ENCODE results near the gene DLGAP3.

The DLGAP3 gene

GRCh38 chr1:34928699-34929496, 552 bp downstream of the DLGAP3 start:
- FAIRE-seq: no peak

- FAIRE-seq: no peak
Observed at GRCh38 chr1:34928066-34928696, 1.3 kb downstream of the DLGAP3 start.

- FAIRE-seq: no peak
Observed at GRCh38 chr1:34927316-34927715, 2.1 kb downstream of the DLGAP3 start.

- FAIRE-seq: no peak
Observed at GRCh38 chr1:34926894-34927293, 2.6 kb downstream of the DLGAP3 start.

GRCh38 chr1:34926156-34926555, 3.3 kb downstream of the DLGAP3 start:
- FAIRE-seq: no peak

- no peak for FAIRE-seq
Observed at GRCh38 chr1:34925730-34926129, 3.7 kb downstream of the DLGAP3 start.

- no peak for FAIRE-seq
Observed at GRCh38 chr1:34924759-34925555, 4.5 kb downstream of the DLGAP3 start.

- no peak for FAIRE-seq
Observed at GRCh38 chr1:34923490-34923889, 6.0 kb downstream of the DLGAP3 start.

- FAIRE-seq: no peak
Observed at GRCh38 chr1:34918977-34919561, 10.4 kb downstream of the DLGAP3 start.

- FAIRE-seq: no peak
Observed at GRCh38 chr1:34918386-34918976, 11.0 kb downstream of the DLGAP3 start.

- no peak for FAIRE-seq
Observed at GRCh38 chr1:34917017-34917416, 12.4 kb downstream of the DLGAP3 start.

GRCh38 chr1:34916104-34916503, 13.3 kb downstream of the DLGAP3 start:
- FAIRE-seq: no peak

- no peak for FAIRE-seq
Observed at GRCh38 chr1:34915521-34915920, 13.9 kb downstream of the DLGAP3 start.

GRCh38 chr1:34914958-34915357, 14.5 kb downstream of the DLGAP3 start:
- no peak for FAIRE-seq

- no peak for FAIRE-seq
Observed at GRCh38 chr1:34911465-34911864, 18.0 kb downstream of the DLGAP3 start.

GRCh38 chr1:34910425-34910824, 19.0 kb downstream of the DLGAP3 start:
- no peak for FAIRE-seq

GRCh38 chr1:34908369-34908768, 21.1 kb downstream of the DLGAP3 start:
- no peak for FAIRE-seq

GRCh38 chr1:34907487-34908090, 21.9 kb downstream of the DLGAP3 start:
- no peak for FAIRE-seq

- FAIRE-seq: no peak
Observed at GRCh38 chr1:34906756-34907155, 22.7 kb downstream of the DLGAP3 start.

- FAIRE-seq: no peak
Observed at GRCh38 chr1:34906222-34906621, 23.2 kb downstream of the DLGAP3 start.

GRCh38 chr1:34905098-34905459, 24.4 kb downstream of the DLGAP3 start:
- no peak for FAIRE-seq
